ENCODE results near the gene AJM1. TPM values are rescaled to one million over a fixed set of nuclear protein-coding genes. Genes with fewer than 3 reads are reported as not detected.
A peak's percentile ranks its signal among the peaks of the same experiment; 100 is the strongest.

Gene AJM1
- total and polyA plus RNA-seq, 2 donors (not counting 1 experiment from before 2014, with no cell fraction given) = 1.7 to 2.9 TPM

DNA sequence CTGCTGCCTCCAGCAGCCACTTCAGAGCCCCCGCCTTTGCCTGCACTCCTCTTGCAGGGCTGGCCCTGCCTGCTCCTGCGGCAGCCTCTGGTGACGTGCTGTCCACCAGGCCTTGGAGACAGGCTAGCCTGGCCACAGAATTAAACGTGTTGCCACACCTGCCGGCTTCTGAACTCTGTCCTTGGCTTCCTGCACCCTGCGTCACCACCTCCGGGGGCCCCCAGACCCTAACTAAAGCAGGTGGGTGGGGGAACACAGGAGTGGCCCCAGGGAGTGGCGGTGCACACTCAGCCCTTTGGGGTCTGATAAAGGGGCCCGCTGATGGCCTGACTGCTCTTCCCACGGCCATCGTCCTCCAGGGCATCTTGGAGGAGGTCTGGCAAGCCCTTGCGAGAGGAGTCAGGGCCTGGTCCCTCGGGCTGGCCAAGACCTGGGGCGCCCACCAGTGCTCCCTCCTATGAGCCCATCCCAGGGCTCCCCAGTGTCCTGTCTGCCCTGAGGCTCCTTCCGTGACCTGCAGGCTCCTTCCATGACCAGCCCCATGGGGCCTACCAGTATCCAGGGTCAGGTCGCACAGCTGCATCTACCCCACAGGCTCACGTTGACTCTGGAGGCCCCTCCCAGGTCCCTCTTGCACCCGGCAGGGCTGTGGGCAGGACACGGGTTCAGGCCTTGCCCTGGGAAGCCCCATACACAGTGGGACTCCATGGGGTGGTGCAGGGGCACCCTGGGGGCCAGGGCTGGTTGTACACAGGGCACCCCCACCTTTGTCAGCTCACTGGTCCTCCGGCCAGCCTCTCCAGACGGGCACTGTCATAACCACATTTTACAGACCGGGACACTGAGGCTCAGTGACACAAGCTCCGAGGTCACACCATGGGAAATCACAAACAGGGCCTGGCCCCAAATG, 8.8 kb downstream of the AJM1 start:
- Histone ChIP-seq H3K9me3 (ENCODE audit: control extremely low read depth in 1 of 3, control insufficient read depth in 2 of 3, insufficient read depth in 1 of 3, low read length in 2 of 3) (peaks cover 0 to 11% (median 0%) of the 10 kb centered on the region in 3 donors), H3K79me2 (ENCODE audit: control insufficient read depth, insufficient read depth, low read length) (peaks cover 2% of the 10 kb centered on the region), H3K4me1 (ENCODE audit: control insufficient read depth in 2 of 2, insufficient read depth in 2 of 2, low read length in 2 of 2) (peaks cover 27 to 29% of the 10 kb centered on the region in 2 donors), H3K27me3 (replicated peaks in 1 of 4; ENCODE audit: control extremely low read depth in 1 of 4, control insufficient read depth in 3 of 4, insufficient read depth in 4 of 4, low read length in 3 of 4) (peaks cover 0 to 19% (median 8%) of the 10 kb centered on the region in 4 experiments), H3K9ac (ENCODE audit: low read length) (no peak overlapping the region), H2AFZ (ENCODE audit: insufficient read depth, low read depth, low read length, poor library complexity, severe bottlenecking) (no peak overlapping the region), H3K4me2 (replicated peaks; ENCODE audit: low read depth, low read length, poor library complexity, severe bottlenecking) (no peak overlapping the region), H3K27ac (ENCODE audit: low read length in 2 of 2) (no peak overlapping the region), H3K4me3 (ENCODE audit: control extremely low read depth in 1 of 5, extremely low read depth in 1 of 5, insufficient read depth in 1 of 5, low read depth in 2 of 5, low read length in 4 of 5) (no peak overlapping the region), H4K20me1 (ENCODE audit: control insufficient read depth, insufficient read depth, low read length, poor library complexity, severe bottlenecking) (peaks cover 12% of the 10 kb centered on the region), H3K36me3 (replicated peaks in 1 of 2; ENCODE audit: control extremely low read depth in 1 of 2, control insufficient read depth in 1 of 2, extremely low read depth in 1 of 2, insufficient read depth in 2 of 2, low read length in 1 of 2) (peaks cover 0 to 4% of the 10 kb centered on the region in 2 experiments)
- Mint-ChIP-seq H3K4me1 (peaks cover 20% of the 10 kb centered on the region), H3K27me3 (peaks cover 7% of the 10 kb centered on the region), H3K27ac (no peak overlapping the region), H3K4me3 (peak overlapping the region; percentile 3), H3K9me3 (ENCODE audit: insufficient read depth) (no peaks in the 10 kb centered on the region)
- DNase-seq (no peak), ATAC-seq (ENCODE audit: low read depth) (no peak)
- CTCF ChIA-PET = interaction anchor here (0.6 to 1.2 kb wide), 2 partner anchors 9 to 13 kb away, joined by 3 read pairs; partner anchors contain the start of gene AJM1
- TF ChIP-seq, protein P1, sequence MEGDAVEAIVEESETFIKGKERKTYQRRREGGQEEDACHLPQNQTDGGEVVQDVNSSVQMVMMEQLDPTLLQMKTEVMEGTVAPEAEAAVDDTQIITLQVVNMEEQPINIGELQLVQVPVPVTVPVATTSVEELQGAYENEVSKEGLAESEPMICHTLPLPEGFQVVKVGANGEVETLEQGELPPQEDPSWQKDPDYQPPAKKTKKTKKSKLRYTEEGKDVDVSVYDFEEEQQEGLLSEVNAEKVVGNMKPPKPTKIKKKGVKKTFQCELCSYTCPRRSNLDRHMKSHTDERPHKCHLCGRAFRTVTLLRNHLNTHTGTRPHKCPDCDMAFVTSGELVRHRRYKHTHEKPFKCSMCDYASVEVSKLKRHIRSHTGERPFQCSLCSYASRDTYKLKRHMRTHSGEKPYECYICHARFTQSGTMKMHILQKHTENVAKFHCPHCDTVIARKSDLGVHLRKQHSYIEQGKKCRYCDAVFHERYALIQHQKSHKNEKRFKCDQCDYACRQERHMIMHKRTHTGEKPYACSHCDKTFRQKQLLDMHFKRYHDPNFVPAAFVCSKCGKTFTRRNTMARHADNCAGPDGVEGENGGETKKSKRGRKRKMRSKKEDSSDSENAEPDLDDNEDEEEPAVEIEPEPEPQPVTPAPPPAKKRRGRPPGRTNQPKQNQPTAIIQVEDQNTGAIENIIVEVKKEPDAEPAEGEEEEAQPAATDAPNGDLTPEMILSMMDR (IDR thresholded peaks at IDR 0.05) = no peak
- TF ChIP-seq EZH2 (IDR thresholded peaks at IDR 0.05; ENCODE audit: borderline replicate concordance, insufficient read depth, low read depth, low read length, poor library complexity, severe bottlenecking) = no peak
- intact Hi-C loops (cut with micrococcal nuclease) = no loop called here
- 93% methylated on average over 23 of the region's 23 CpGs for WGBS (ENCODE audit: insufficient coverage)
- POLR2A ChIA-PET = no interaction called here
